Breast epithelium (tissue), 3 donors: ENCODE results near the gene VEGFB.

Experiments used
- POLR2A ChIP-seq: fragments of 450-650 bp; IDR thresholded peaks from one replicate; pipeline ENCODE4 v1.6.1; 2016; ENCODE audit warnings: antibody characterized with exemption, mild to moderate bottlenecking, moderate library complexity
- POLR2AphosphoS5 ChIP-seq, 3 donors: sonication (generic); formaldehyde crosslinking; IDR thresholded peaks; one replicate each; pipeline ENCODE4 v1.6.1; 2017; ENCODE audit warnings: antibody characterized with exemption in 3 of 3
- TF ChIP-seq, protein P1 (sequence below), 3 donors: fragments of 450-650 bp; IDR thresholded peaks; one replicate each; pipeline ENCODE4 v1.5.1; 2016 to 2017; ENCODE audit warnings: antibody characterized with exemption in 3 of 3, mild to moderate bottlenecking in 3 of 3, moderate library complexity in 3 of 3

DNA sequence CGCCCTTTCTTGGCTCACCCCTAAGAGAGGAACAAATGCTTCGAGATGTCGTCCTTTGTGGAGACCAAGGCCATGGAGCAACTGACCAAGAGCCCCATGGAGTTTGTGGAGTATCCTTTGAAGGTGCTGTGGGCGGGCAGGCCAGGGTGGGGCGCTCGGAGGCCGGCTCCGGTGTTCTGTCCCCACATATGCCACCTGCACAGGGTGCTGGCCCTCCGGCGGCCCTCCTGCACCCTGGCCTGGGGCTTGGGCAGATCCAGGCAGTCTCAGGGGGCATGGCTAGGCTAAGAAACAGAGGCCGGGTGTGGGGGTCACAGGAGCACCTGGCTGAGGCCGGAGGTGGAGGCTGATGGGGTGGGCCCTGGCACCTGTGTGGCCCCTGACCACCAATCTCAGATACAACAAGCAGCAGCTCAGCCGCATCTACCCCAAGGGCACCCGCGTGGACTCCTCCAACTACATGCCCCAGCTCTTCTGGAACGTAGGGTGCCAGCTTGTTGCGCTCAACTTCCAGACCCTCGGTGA, 27.2 kb downstream of the VEGFB start:
- TF ChIP-seq, protein P1, sequence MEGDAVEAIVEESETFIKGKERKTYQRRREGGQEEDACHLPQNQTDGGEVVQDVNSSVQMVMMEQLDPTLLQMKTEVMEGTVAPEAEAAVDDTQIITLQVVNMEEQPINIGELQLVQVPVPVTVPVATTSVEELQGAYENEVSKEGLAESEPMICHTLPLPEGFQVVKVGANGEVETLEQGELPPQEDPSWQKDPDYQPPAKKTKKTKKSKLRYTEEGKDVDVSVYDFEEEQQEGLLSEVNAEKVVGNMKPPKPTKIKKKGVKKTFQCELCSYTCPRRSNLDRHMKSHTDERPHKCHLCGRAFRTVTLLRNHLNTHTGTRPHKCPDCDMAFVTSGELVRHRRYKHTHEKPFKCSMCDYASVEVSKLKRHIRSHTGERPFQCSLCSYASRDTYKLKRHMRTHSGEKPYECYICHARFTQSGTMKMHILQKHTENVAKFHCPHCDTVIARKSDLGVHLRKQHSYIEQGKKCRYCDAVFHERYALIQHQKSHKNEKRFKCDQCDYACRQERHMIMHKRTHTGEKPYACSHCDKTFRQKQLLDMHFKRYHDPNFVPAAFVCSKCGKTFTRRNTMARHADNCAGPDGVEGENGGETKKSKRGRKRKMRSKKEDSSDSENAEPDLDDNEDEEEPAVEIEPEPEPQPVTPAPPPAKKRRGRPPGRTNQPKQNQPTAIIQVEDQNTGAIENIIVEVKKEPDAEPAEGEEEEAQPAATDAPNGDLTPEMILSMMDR (IDR thresholded peaks at IDR 0.05) = no peak
- TF ChIP-seq POLR2A (no peak), POLR2AphosphoS5 (IDR thresholded peaks at IDR 0.05) (no peak)
